Measurements from ENCODE around the gene BTBD7. TPM values are rescaled to one million over a fixed set of nuclear protein-coding genes. Genes with fewer than 3 reads are reported as not detected.
A peak's percentile ranks its signal among the peaks of the same experiment; 100 is the strongest.

The BTBD7 gene
- total RNA-seq, 1 experiment from 2014 or later: 30.8 TPM

DNA sequence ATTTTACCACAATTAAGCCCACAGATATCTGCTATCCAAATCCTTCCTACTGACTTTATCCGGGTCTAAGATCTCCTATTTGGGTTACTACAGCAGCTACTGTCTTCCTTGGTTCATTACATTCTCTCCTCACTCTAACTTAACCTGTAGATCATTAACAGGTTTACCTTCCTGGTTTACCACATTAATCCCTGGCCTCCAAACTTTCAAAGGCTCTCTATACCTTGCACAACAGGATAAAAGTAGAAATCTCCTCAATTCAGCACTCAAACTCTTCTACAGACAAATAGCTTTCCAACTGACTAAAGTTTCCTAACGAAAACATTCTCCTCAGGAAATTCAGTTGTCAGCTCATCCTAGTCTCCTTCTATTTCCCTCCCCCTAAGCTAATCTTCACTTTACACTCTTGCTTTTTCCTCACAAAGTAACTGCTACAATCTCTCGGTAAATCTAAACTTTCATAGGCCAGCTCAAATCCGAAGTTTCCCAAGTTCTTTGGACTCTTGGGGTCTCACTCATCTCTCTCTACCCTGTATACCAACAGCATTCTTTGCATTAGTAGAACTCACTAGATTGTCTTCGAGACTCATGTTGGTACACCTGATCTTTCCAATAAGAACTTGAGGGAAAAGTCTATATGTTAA lies 2.7 kb downstream of the BTBD7 start:
- Histone ChIP-seq H3K4me2 (ENCODE audit: low read length) (no peak overlapping the region), H3K27ac (ENCODE audit: low read depth, low read length) (no peak overlapping the region), H2AFZ (ENCODE audit: low read depth, low read length, poor library complexity, severe bottlenecking) (no peak overlapping the region), H3K4me3 (replicated peaks in 1 of 2; ENCODE audit: low read depth in 1 of 2, low read length in 2 of 2) (no peak overlapping the region), H3K27me3 (ENCODE audit: insufficient read depth, low read length) (no peaks in the 10 kb centered on the region), H4K20me1 (ENCODE audit: insufficient read depth) (peaks cover 8% of the 10 kb centered on the region; the same call in 1 of the 2 replicates), H3K9me2 (ENCODE audit: insufficient read depth) (no peaks in the 10 kb centered on the region), H3K4me1 (ENCODE audit: control insufficient read depth in 1 of 2, insufficient read depth in 2 of 2, low read length in 2 of 2) (peaks cover 11 to 29% of the 10 kb centered on the region in 2 experiments), H3K9me3 (ENCODE audit: control insufficient read depth in 1 of 2, insufficient read depth in 1 of 2, low read depth in 1 of 2, low read length in 2 of 2) (no peaks in the 10 kb centered on the region), H3K79me2 (ENCODE audit: insufficient read depth, low read length) (peaks cover 72% of the 10 kb centered on the region), H3K9ac (ENCODE audit: low read length) (no peak overlapping the region), H3K36me3 (ENCODE audit: control insufficient read depth in 1 of 2, insufficient read depth in 2 of 2, low read length in 2 of 2) (no peaks in the 10 kb centered on the region)
- TSS peak; percentile 22 for BruUV-seq (replicated peaks)
- ChIA-PET POLR2A (no interaction called here), RAD21 (ENCODE audit: low non-redundant PET in 1 of 2, low total read pairs in 2 of 2, uncharacterized antibody in 2 of 2, unreplicated experiment in 2 of 2) (no interaction called here), CTCF (no interaction called here)
- ATAC-seq (no peak), DNase-seq (ENCODE audit: low read depth, low spot score) (no peak)
- intact Hi-C loops (cut with micrococcal nuclease): no loop called here
- TF ChIP-seq SIN3A (IDR thresholded peaks at IDR 0.05; ENCODE audit: low read depth) (no peak), ZNF274 (IDR thresholded peaks at IDR 0.05; ENCODE audit: low read depth, low read length) (no peak), YY1 (IDR thresholded peaks at IDR 0.05; ENCODE audit: extremely low read depth, insufficient replicate concordance, low read depth, low read length) (no peak)

DNA sequence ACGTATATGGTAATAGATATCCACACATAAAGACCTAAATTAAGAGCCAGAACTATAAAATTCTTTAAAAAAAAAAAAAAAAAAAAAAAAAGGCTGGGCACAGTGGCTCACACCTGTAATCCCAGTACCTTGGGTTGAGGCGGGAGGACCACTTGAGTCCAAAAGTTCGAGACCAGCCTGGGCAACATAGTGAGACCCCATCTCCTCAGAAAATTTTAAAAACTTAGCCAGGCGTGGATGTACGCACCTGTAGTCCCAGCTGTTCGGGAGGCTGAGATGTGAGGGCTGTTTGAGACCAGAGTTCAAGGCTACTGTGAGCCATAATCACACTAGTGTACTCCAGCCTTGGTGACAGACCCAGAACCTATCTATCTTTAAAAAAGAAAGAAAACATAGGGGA lies 4.3 kb downstream of the BTBD7 start:
- no peak overlapping the region for H3K4me2 ChIP-seq (ENCODE audit: low read length)
- ATAC-seq: no peak
- DNase-seq (ENCODE audit: low read depth, low spot score): no peak

More for the DNA sequence above, 4.3 kb downstream of the BTBD7 start:
- POLR2A ChIA-PET: no interaction called here
- TF ChIP-seq POLR2A (IDR thresholded peaks at IDR 0.05; ENCODE audit: borderline replicate concordance, extremely low read depth, insufficient read depth, insufficient read length): no peak
- no peak for TF ChIP-seq SP1 (IDR thresholded peaks at IDR 0.05; ENCODE audit: low read depth)
- TF ChIP-seq, protein P1, sequence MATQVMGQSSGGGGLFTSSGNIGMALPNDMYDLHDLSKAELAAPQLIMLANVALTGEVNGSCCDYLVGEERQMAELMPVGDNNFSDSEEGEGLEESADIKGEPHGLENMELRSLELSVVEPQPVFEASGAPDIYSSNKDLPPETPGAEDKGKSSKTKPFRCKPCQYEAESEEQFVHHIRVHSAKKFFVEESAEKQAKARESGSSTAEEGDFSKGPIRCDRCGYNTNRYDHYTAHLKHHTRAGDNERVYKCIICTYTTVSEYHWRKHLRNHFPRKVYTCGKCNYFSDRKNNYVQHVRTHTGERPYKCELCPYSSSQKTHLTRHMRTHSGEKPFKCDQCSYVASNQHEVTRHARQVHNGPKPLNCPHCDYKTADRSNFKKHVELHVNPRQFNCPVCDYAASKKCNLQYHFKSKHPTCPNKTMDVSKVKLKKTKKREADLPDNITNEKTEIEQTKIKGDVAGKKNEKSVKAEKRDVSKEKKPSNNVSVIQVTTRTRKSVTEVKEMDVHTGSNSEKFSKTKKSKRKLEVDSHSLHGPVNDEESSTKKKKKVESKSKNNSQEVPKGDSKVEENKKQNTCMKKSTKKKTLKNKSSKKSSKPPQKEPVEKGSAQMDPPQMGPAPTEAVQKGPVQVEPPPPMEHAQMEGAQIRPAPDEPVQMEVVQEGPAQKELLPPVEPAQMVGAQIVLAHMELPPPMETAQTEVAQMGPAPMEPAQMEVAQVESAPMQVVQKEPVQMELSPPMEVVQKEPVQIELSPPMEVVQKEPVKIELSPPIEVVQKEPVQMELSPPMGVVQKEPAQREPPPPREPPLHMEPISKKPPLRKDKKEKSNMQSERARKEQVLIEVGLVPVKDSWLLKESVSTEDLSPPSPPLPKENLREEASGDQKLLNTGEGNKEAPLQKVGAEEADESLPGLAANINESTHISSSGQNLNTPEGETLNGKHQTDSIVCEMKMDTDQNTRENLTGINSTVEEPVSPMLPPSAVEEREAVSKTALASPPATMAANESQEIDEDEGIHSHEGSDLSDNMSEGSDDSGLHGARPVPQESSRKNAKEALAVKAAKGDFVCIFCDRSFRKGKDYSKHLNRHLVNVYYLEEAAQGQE (IDR thresholded peaks at IDR 0.05; ENCODE audit: low read depth): no peak
- TF ChIP-seq, protein P2, sequence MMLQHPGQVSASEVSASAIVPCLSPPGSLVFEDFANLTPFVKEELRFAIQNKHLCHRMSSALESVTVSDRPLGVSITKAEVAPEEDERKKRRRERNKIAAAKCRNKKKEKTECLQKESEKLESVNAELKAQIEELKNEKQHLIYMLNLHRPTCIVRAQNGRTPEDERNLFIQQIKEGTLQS (IDR thresholded peaks at IDR 0.05): no peak
- no peak for TF ChIP-seq CBX3 (IDR thresholded peaks at IDR 0.05; ENCODE audit: low read depth)
- no peak for TF ChIP-seq ZFX (IDR thresholded peaks at IDR 0.05)
- TF ChIP-seq SRF (IDR thresholded peaks at IDR 0.05; ENCODE audit: low read depth): no peak
- no peak for TF ChIP-seq RAD21 (IDR thresholded peaks at IDR 0.05; ENCODE audit: low read depth)
- no peak for TF ChIP-seq CEBPB (IDR thresholded peaks at IDR 0.05; ENCODE audit: low read depth)
- TF ChIP-seq EZH2phosphoT487 (IDR thresholded peaks at IDR 0.05; ENCODE audit: borderline replicate concordance): no peak
- no peak for TF ChIP-seq YY1 (IDR thresholded peaks at IDR 0.05; ENCODE audit: extremely low read depth, insufficient replicate concordance, low read depth, low read length)
- no peak for TF ChIP-seq JUND (IDR thresholded peaks at IDR 0.05)
- TF ChIP-seq, protein P3, sequence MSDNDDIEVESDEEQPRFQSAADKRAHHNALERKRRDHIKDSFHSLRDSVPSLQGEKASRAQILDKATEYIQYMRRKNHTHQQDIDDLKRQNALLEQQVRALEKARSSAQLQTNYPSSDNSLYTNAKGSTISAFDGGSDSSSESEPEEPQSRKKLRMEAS (IDR thresholded peaks at IDR 0.05): no peak
- H4K20me1 ChIP-seq (ENCODE audit: insufficient read depth): peaks cover 14% of the 10 kb centered on the region; the same call in 1 of the 2 replicates
- no peaks in the 10 kb centered on the region for H3K27me3 ChIP-seq (ENCODE audit: insufficient read depth, low read length)
- CTCF ChIA-PET: no interaction called here
- intact Hi-C loops (cut with micrococcal nuclease): no loop called here
- RAD21 ChIA-PET (ENCODE audit: low non-redundant PET in 1 of 2, low total read pairs in 2 of 2, uncharacterized antibody in 2 of 2, unreplicated experiment in 2 of 2): no interaction called here
- H3K4me1 ChIP-seq (ENCODE audit: control insufficient read depth in 1 of 2, insufficient read depth in 2 of 2, low read length in 2 of 2): peaks cover 6 to 25% of the 10 kb centered on the region in 2 experiments; a peak in 3 of 4 replicates
- no peaks in the 10 kb centered on the region for H3K9me3 ChIP-seq (ENCODE audit: control insufficient read depth in 1 of 2, insufficient read depth in 1 of 2, low read depth in 1 of 2, low read length in 2 of 2)
- H3K36me3 ChIP-seq (ENCODE audit: control insufficient read depth in 1 of 2, insufficient read depth in 2 of 2, low read length in 2 of 2): no peaks in the 10 kb centered on the region
- BruUV-seq (replicated peaks): no TSS peak
- no peak overlapping the region for H2AFZ ChIP-seq (ENCODE audit: low read depth, low read length, poor library complexity, severe bottlenecking)
- no peaks in the 10 kb centered on the region for H3K9me2 ChIP-seq (ENCODE audit: insufficient read depth)
- H3K27ac ChIP-seq (ENCODE audit: low read depth, low read length): no peak overlapping the region
- H3K9ac ChIP-seq (ENCODE audit: low read length): no peak overlapping the region
- peaks cover 87% of the 10 kb centered on the region for H3K79me2 ChIP-seq (ENCODE audit: insufficient read depth, low read length)
- H3K4me3 ChIP-seq (replicated peaks in 1 of 2; ENCODE audit: low read depth in 1 of 2, low read length in 2 of 2): no peak overlapping the region
